HG02885 (cell line): ENCODE data around the gene HCRTR1.
"Not testable (repeated sequence)": the region's sequence is repeated elsewhere in the genome, so short reads cannot be mapped to it uniquely, and the experiment has no call there.

ENCODE experiments used
- ATAC-seq: cut with Tn5 transposase; IDR thresholded peaks from one replicate; pipeline ENCODE4 v1.9.1; 2021; ENCODE audit warnings: mild to moderate bottlenecking; ENCODE audit not compliant: unreplicated experiment, poor library complexity

The HCRTR1 gene

GRCh38 chr1:31580891-31581603, 36.4 kb upstream of the HCRTR1 start:
- ATAC-seq: no peak

- ATAC-seq: no peak
Observed at GRCh38 chr1:31581821-31582810, 35.4 kb upstream of the HCRTR1 start.

- no peak for ATAC-seq
Observed at GRCh38 chr1:31583082-31583994, 34.2 kb upstream of the HCRTR1 start.

GRCh38 chr1:31583995-31584868, 33.3 kb upstream of the HCRTR1 start:
- no peak for ATAC-seq

GRCh38 chr1:31584869-31585735, 32.4 kb upstream of the HCRTR1 start:
- ATAC-seq: no peak

GRCh38 chr1:31585736-31586365, 31.6 kb upstream of the HCRTR1 start:
- no peak for ATAC-seq

- ATAC-seq: no peak
Observed at GRCh38 chr1:31586376-31587327, 30.8 kb upstream of the HCRTR1 start.

- ATAC-seq: not testable (repeated sequence)
Observed at GRCh38 chr1:31587328-31587699, 30.2 kb upstream of the HCRTR1 start.

GRCh38 chr1:31587720-31588423, 29.6 kb upstream of the HCRTR1 start:
- no peak for ATAC-seq

GRCh38 chr1:31588751-31589515, 28.6 kb upstream of the HCRTR1 start:
- ATAC-seq: no peak

- no peak for ATAC-seq
Observed at GRCh38 chr1:31591425-31592093, 25.9 kb upstream of the HCRTR1 start.

GRCh38 chr1:31592132-31592531, 25.4 kb upstream of the HCRTR1 start:
- ATAC-seq: no peak

- no peak for ATAC-seq
Observed at GRCh38 chr1:31593136-31593665, 24.3 kb upstream of the HCRTR1 start.

GRCh38 chr1:31593770-31594632, 23.5 kb upstream of the HCRTR1 start:
- ATAC-seq: no peak
